Measurements from ENCODE around the gene UNC5CL.

The UNC5CL gene

GRCh38 chr6:41064841-41065240 is 25.8 kb upstream of the UNC5CL start:
- Histone ChIP-seq H3K27me3 (ENCODE audit: control insufficient read depth in 5 of 5, insufficient read depth in 4 of 5, low read length in 5 of 5) (no peaks in the 10 kb centered on the region), H3K9me3 (ENCODE audit: control insufficient read depth in 5 of 5, low read length in 5 of 5) (no peaks in the 10 kb centered on the region), H3K36me3 (ENCODE audit: control insufficient read depth in 5 of 5, insufficient read depth in 5 of 5, low read length in 5 of 5) (peaks cover 22 to 45% (median 39%) of the 10 kb centered on the region in 5 donors), H3K4me3 (ENCODE audit: low read depth in 1 of 5, low read length in 5 of 5) (no peak overlapping the region), H3K27ac (ENCODE audit: low read depth, low read length) (no peak overlapping the region), H3K4me1 (ENCODE audit: control insufficient read depth in 5 of 5, insufficient read depth in 5 of 5, low read length in 5 of 5) (peaks cover 0 to 5% (median 0%) of the 10 kb centered on the region in 5 donors), H3K9ac (ENCODE audit: low read length in 5 of 5) (no peak overlapping the region)

GRCh38 chr6:41063884-41064285 is 24.9 kb upstream of the UNC5CL start:
- peaks cover 0 to 5% (median 0%) of the 10 kb centered on the region in 5 donors for H3K4me1 ChIP-seq (ENCODE audit: control insufficient read depth in 5 of 5, insufficient read depth in 5 of 5, low read length in 5 of 5)
- no peak overlapping the region for H3K9ac ChIP-seq (ENCODE audit: low read length in 5 of 5)
- H3K4me3 ChIP-seq (ENCODE audit: low read depth in 1 of 5, low read length in 5 of 5), result no peak overlapping the region
- H3K9me3 ChIP-seq (ENCODE audit: control insufficient read depth in 5 of 5, low read length in 5 of 5), result no peaks in the 10 kb centered on the region
- peaks cover 21 to 39% (median 35%) of the 10 kb centered on the region in 5 donors for H3K36me3 ChIP-seq (ENCODE audit: control insufficient read depth in 5 of 5, insufficient read depth in 5 of 5, low read length in 5 of 5)
- H3K27me3 ChIP-seq (ENCODE audit: control insufficient read depth in 5 of 5, insufficient read depth in 4 of 5, low read length in 5 of 5), result no peaks in the 10 kb centered on the region
- no peak overlapping the region for H3K27ac ChIP-seq (ENCODE audit: low read depth, low read length)

- Histone ChIP-seq H3K4me3 (ENCODE audit: low read depth in 1 of 5, low read length in 5 of 5) (no peak overlapping the region), H3K4me1 (ENCODE audit: control insufficient read depth in 5 of 5, insufficient read depth in 5 of 5, low read length in 5 of 5) (peaks cover 0 to 5% (median 0%) of the 10 kb centered on the region in 5 donors), H3K27ac (ENCODE audit: low read depth, low read length) (no peak overlapping the region), H3K27me3 (ENCODE audit: control insufficient read depth in 5 of 5, insufficient read depth in 4 of 5, low read length in 5 of 5) (no peaks in the 10 kb centered on the region), H3K36me3 (ENCODE audit: control insufficient read depth in 5 of 5, insufficient read depth in 5 of 5, low read length in 5 of 5) (peaks cover 16 to 31% (median 24%) of the 10 kb centered on the region in 5 donors), H3K9me3 (ENCODE audit: control insufficient read depth in 5 of 5, low read length in 5 of 5) (no peaks in the 10 kb centered on the region), H3K9ac (ENCODE audit: low read length in 5 of 5) (no peak overlapping the region)
Measured at GRCh38 chr6:41062056-41062455, 23.0 kb upstream of the UNC5CL start.

GRCh38 chr6:41061196-41061726 is 22.2 kb upstream of the UNC5CL start:
- H3K9ac ChIP-seq (ENCODE audit: low read length in 5 of 5), result no peak overlapping the region
- H3K4me3 ChIP-seq (ENCODE audit: low read depth in 1 of 5, low read length in 5 of 5), result no peak overlapping the region
- H3K27me3 ChIP-seq (ENCODE audit: control insufficient read depth in 5 of 5, insufficient read depth in 4 of 5, low read length in 5 of 5), result no peaks in the 10 kb centered on the region
- H3K36me3 ChIP-seq (ENCODE audit: control insufficient read depth in 5 of 5, insufficient read depth in 5 of 5, low read length in 5 of 5), result peaks cover 16 to 34% (median 24%) of the 10 kb centered on the region in 5 donors
- H3K9me3 ChIP-seq (ENCODE audit: control insufficient read depth in 5 of 5, low read length in 5 of 5), result no peaks in the 10 kb centered on the region
- H3K4me1 ChIP-seq (ENCODE audit: control insufficient read depth in 5 of 5, insufficient read depth in 5 of 5, low read length in 5 of 5), result peaks cover 0 to 5% (median 0%) of the 10 kb centered on the region in 5 donors
- H3K27ac ChIP-seq (ENCODE audit: low read depth, low read length), result no peak overlapping the region

- Histone ChIP-seq H3K9ac (ENCODE audit: low read length in 5 of 5) (no peak overlapping the region), H3K4me1 (ENCODE audit: control insufficient read depth in 5 of 5, insufficient read depth in 5 of 5, low read length in 5 of 5) (peaks cover 0 to 5% (median 0%) of the 10 kb centered on the region in 5 donors), H3K4me3 (ENCODE audit: low read depth in 1 of 5, low read length in 5 of 5) (no peak overlapping the region), H3K9me3 (ENCODE audit: control insufficient read depth in 5 of 5, low read length in 5 of 5) (no peaks in the 10 kb centered on the region), H3K36me3 (ENCODE audit: control insufficient read depth in 5 of 5, insufficient read depth in 5 of 5, low read length in 5 of 5) (peaks cover 10 to 28% (median 13%) of the 10 kb centered on the region in 5 donors), H3K27ac (ENCODE audit: low read depth, low read length) (no peak overlapping the region), H3K27me3 (ENCODE audit: control insufficient read depth in 5 of 5, insufficient read depth in 4 of 5, low read length in 5 of 5) (no peaks in the 10 kb centered on the region)
Measured at GRCh38 chr6:41059556-41059955, 20.5 kb upstream of the UNC5CL start.

GRCh38 chr6:41058783-41059181 is 19.8 kb upstream of the UNC5CL start:
- H3K4me1 ChIP-seq (ENCODE audit: control insufficient read depth in 5 of 5, insufficient read depth in 5 of 5, low read length in 5 of 5), result peaks cover 0 to 5% (median 0%) of the 10 kb centered on the region in 5 donors
- no peak overlapping the region for H3K4me3 ChIP-seq (ENCODE audit: low read depth in 1 of 5, low read length in 5 of 5)
- H3K36me3 ChIP-seq (ENCODE audit: control insufficient read depth in 5 of 5, insufficient read depth in 5 of 5, low read length in 5 of 5), result peaks cover 5 to 20% (median 13%) of the 10 kb centered on the region in 5 donors
- H3K27ac ChIP-seq (ENCODE audit: low read depth, low read length), result no peak overlapping the region
- no peak overlapping the region for H3K9ac ChIP-seq (ENCODE audit: low read length in 5 of 5)
- no peaks in the 10 kb centered on the region for H3K9me3 ChIP-seq (ENCODE audit: control insufficient read depth in 5 of 5, low read length in 5 of 5)
- H3K27me3 ChIP-seq (ENCODE audit: control insufficient read depth in 5 of 5, insufficient read depth in 4 of 5, low read length in 5 of 5), result no peaks in the 10 kb centered on the region

GRCh38 chr6:41056768-41057490 is 17.9 kb upstream of the UNC5CL start:
- peaks cover under 1 to 15% (median 6%) of the 10 kb centered on the region in 5 donors for H3K36me3 ChIP-seq (ENCODE audit: control insufficient read depth in 5 of 5, insufficient read depth in 5 of 5, low read length in 5 of 5)
- H3K9ac ChIP-seq (ENCODE audit: low read length in 5 of 5), result no peak overlapping the region
- H3K4me3 ChIP-seq (ENCODE audit: low read depth in 1 of 5, low read length in 5 of 5), result no peak overlapping the region
- no peaks in the 10 kb centered on the region for H3K27me3 ChIP-seq (ENCODE audit: control insufficient read depth in 5 of 5, insufficient read depth in 4 of 5, low read length in 5 of 5)
- no peak overlapping the region for H3K27ac ChIP-seq (ENCODE audit: low read depth, low read length)
- no peaks in the 10 kb centered on the region for H3K9me3 ChIP-seq (ENCODE audit: control insufficient read depth in 5 of 5, low read length in 5 of 5)
- H3K4me1 ChIP-seq (ENCODE audit: control insufficient read depth in 5 of 5, insufficient read depth in 5 of 5, low read length in 5 of 5), result peaks cover 0 to 11% (median 0%) of the 10 kb centered on the region in 5 donors

GRCh38 chr6:41055149-41055548 is 16.1 kb upstream of the UNC5CL start:
- H3K9ac ChIP-seq (ENCODE audit: low read length in 5 of 5), result no peak overlapping the region
- H3K36me3 ChIP-seq (ENCODE audit: control insufficient read depth in 5 of 5, insufficient read depth in 5 of 5, low read length in 5 of 5), result peaks cover 0 to 6% (median 0%) of the 10 kb centered on the region in 5 donors
- peaks cover 0 to 7% (median 0%) of the 10 kb centered on the region in 5 donors for H3K4me1 ChIP-seq (ENCODE audit: control insufficient read depth in 5 of 5, insufficient read depth in 5 of 5, low read length in 5 of 5)
- H3K27me3 ChIP-seq (ENCODE audit: control insufficient read depth in 5 of 5, insufficient read depth in 4 of 5, low read length in 5 of 5), result no peaks in the 10 kb centered on the region
- no peak overlapping the region for H3K27ac ChIP-seq (ENCODE audit: low read depth, low read length)
- H3K9me3 ChIP-seq (ENCODE audit: control insufficient read depth in 5 of 5, low read length in 5 of 5), result no peaks in the 10 kb centered on the region
- no peak overlapping the region for H3K4me3 ChIP-seq (ENCODE audit: low read depth in 1 of 5, low read length in 5 of 5)

- H3K9me3 ChIP-seq (ENCODE audit: control insufficient read depth in 5 of 5, low read length in 5 of 5), result no peaks in the 10 kb centered on the region
- no peak overlapping the region for H3K4me3 ChIP-seq (ENCODE audit: low read depth in 1 of 5, low read length in 5 of 5)
- H3K36me3 ChIP-seq (ENCODE audit: control insufficient read depth in 5 of 5, insufficient read depth in 5 of 5, low read length in 5 of 5), result peaks cover 0 to 6% (median 0%) of the 10 kb centered on the region in 5 donors
- peaks cover 0 to 7% (median 0%) of the 10 kb centered on the region in 5 donors for H3K4me1 ChIP-seq (ENCODE audit: control insufficient read depth in 5 of 5, insufficient read depth in 5 of 5, low read length in 5 of 5)
- no peak overlapping the region for H3K27ac ChIP-seq (ENCODE audit: low read depth, low read length)
- H3K27me3 ChIP-seq (ENCODE audit: control insufficient read depth in 5 of 5, insufficient read depth in 4 of 5, low read length in 5 of 5), result no peaks in the 10 kb centered on the region
- H3K9ac ChIP-seq (ENCODE audit: low read length in 5 of 5), result no peak overlapping the region
Measured at GRCh38 chr6:41054511-41054910, 15.5 kb upstream of the UNC5CL start.

- H3K9ac ChIP-seq (ENCODE audit: low read length in 5 of 5), result no peak within 1 kb of the TSS
Measured at GRCh38 chr6:41053041-41053440, 14.0 kb upstream of the UNC5CL start, which contains the start of gene APOBEC2. TSS of gene APOBEC2 (plus strand) at chr6:41053202. CDS start at chr6:41053348, 146 bp downstream.

More at GRCh38 chr6:41053041-41053440, 14.0 kb upstream of the UNC5CL start, which contains the start of gene APOBEC2:
- Histone ChIP-seq H3K36me3 (ENCODE audit: control insufficient read depth in 5 of 5, insufficient read depth in 5 of 5, low read length in 5 of 5) (peaks cover 0 to 6% (median 0%) of the 10 kb centered on the region in 5 donors), H3K27ac (ENCODE audit: low read depth, low read length) (no peak within 1 kb of the TSS), H3K9me3 (ENCODE audit: control insufficient read depth in 5 of 5, low read length in 5 of 5) (no peaks in the 10 kb centered on the region), H3K27me3 (ENCODE audit: control insufficient read depth in 5 of 5, insufficient read depth in 4 of 5, low read length in 5 of 5) (no peaks in the 10 kb centered on the region), H3K4me1 (ENCODE audit: control insufficient read depth in 5 of 5, insufficient read depth in 5 of 5, low read length in 5 of 5) (peaks cover 0 to 7% (median 0%) of the 10 kb centered on the region in 5 donors), H3K4me3 (ENCODE audit: low read depth in 1 of 5, low read length in 5 of 5) (no peak within 1 kb of the TSS)

All from subcutaneous abdominal adipose tissue (tissue), 5 donors.